GF-D8 (cell line): ENCODE measurements around the gene MDH1B.
"Not testable (repeated sequence)": the region's sequence is repeated elsewhere in the genome, so short reads cannot be mapped to it uniquely, and the experiment has no call there.

Source experiments
- DNase-seq: peaks from one replicate; lab custom pipeline; 2025; lab: John Stamatoyannopoulos, UW

MDH1B gene

DNA sequence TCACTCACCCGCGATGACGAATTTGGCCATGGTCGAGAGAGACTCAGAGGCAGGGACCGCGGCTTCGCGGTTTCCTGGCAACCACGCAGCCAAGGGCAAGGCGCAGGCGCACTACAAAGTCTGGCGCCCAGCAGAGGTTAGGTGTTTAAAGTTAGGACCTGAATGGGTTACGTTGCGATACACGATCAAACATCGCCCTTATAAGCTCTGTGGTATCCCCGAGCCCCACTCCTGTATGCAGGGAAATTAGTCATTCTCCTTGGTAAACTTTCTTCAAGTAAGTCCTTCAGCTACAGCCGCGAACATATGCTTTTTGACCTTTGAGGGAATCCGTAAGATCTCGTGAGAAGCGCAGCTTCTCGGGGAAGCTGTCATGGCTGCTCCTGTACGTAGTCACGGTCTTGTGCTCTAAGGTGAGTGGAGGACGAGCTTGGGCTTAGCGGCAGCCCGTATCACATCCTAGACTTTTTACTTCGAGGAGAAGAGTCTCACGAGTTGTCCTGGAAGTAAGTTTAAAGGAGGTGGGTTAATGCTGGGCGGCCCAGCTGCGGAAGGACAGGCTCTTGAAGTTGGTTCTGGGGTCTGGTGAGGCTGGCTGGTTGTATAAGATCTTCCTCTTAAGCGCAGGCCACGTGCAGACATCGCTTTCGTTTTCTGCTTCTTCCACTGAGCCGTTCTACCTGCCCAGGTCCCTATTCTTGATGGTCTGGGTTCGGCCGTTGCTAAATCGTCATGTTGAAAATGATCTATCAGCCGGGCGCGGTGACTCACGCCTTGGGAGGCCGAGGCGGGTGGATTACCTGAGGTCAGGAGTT lies at the start of gene MDH1B, which contains the start of gene FASTKD2:
TSS of gene MDH1B (minus strand) at position 87 of the 815 bp plus-strand sequence. CDS start at position 30, 57 bp downstream.
TSS of gene FASTKD2 (plus strand) at position 365 of the 815 bp plus-strand sequence. CDS start 1,088 bp downstream, outside the sequence.
- DNase-seq = peak; percentile 77

DNA sequence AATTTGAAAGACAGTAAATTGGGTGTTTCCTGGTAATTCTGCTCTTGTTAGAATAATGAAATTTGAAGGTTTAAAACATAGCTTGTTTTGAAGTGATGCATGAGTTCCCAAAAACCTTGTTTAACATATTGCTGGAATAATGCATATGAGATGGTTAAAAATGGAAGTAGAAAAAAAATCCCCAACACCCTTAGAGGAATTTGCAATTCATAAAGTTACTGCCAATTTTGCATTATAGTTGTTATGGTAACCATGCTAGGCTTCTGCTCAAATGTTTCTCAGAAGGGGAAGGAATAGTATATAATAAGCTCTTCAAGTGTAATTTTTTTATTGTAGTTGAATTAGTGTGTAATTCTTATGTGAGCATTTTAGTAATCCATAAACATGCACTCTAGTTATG lies 49.4 kb upstream of the MDH1B start:
- DNase-seq = no peak

DNA sequence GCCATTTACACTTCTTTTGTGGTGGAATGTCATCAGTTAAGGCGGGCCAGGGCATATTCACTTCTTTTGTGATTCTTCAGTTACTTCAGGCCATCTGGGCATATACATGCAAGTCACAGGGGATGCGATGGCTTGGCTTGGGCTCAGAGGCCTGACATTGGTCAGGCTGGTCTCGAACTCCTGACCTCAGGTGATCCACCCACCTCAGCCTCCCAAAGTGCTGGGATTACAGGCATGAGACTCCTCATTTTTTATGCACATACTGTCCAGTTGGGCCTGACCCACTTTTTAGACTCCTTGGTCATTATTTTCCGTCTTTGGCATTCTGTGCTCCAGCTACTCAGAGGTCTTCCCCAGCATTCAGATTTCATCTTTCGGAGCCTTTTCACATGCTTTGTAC lies 47.3 kb upstream of the MDH1B start:
- DNase-seq = not testable (repeated sequence)

DNA sequence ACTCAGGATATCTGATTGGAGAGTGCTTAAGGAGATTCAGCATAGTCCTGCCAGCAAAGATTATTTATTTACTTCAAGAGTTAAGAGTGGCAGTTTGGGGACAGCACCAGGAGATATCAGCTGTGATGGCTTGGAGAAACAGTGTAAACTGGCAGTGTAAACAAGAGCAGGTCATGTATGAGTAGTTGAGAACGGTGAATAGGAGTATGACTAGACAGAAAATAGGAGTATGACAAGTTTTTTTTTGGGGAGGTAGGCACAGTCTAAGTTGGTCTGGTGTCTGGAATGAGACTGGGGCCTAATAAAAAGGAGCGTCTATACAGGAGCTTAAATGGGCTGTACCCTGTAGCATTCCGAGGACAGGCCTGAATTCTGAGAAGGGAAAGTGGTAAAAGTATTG lies 42.5 kb upstream of the MDH1B start:
- DNase-seq = not testable (repeated sequence)

DNA sequence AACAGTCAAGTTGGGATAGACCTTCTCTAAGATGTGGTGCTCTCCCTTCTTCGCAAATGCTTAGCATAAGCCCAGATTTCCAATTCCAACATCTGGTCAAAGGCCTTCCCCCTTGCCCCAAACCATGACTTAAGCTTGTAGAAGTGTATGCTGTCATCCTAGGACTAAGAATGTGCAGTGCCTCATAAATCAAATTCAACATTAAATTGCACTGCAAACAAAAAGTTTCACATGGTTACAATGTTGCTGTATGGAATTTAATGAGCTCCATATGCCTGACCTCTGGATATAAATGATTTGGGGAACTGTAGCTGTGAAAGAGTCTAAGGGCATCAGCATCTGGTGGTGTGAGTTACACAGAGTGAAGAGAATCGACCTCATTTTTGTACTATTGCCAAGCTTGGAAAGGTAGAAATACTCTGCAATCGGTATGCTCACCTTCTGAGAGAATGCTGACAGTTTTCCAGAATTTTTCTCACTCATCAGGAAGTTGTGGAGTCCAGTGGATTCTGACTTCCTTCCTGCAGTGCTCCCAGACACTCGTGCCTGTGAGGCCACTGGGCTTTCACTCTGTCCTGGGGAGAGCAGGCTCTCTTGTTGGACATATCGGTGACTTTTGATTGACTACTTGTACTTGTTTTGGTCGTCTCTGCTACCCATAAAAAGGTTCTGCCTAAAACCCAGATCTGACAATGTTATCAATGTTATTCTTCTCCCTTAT lies 40.9 kb upstream of the MDH1B start:
- DNase-seq = no peak

DNA sequence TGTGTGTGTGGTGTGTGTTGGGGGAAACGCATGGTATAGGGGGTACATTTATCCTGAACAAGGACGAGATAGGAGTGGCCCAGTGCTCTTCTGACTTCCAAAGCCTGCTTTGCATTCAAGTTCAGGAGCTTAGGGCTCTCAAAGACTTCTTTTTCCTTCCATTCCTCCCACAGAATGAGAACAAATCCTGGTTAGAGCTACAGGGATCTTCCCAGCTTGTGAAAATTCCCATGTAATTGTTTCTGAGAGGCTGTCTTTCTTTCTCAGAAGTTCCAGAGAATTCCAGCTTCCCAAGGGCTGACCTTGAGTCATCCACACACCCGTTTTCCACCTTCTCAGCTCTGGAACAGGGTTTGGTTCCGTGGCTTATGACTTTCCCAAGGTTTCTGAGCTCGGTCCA lies 39.2 kb upstream of the MDH1B start:
- DNase-seq = no peak

DNA sequence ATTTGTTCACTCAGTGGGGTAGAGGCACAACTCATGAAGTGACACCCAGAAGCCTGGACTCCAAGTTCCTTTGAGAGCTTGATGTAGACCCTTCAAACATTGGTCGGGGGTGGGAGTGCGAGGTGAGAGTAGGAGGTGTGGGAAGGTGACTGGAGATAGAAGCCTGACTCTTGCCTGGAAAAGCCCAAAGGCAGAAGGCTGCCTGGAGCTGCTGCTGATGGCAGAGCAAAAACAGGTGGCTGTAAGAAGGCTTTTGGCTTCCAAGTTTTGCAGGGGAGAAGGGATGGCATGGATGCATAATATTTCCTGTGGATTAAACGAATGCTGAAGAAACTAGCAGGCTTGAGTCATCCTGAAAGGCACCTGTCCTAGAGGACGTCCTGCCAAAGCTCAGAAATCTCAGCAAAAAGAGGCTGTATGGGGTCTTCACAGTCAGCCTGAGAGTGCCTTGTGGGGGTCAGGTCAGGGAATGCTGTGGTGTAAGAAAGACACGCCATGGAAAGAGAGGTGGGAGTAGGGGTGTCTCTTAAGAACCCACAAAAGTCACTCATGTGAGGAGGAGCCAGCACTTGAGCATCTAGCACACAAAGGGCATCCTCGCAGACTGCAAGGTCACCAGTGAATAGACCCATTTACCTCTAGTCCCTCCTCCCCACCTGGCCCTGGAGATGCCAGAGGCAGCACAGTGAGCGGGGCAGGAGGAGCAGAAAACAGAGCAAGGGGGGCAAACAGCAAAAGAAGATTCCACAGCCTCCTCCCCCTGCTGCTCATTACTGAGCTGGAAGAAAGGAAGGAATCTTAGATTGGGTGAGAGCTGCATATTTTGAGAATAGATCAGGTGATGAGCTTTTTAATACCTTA lies 37.8 kb upstream of the MDH1B start:
- no peak for DNase-seq

DNA sequence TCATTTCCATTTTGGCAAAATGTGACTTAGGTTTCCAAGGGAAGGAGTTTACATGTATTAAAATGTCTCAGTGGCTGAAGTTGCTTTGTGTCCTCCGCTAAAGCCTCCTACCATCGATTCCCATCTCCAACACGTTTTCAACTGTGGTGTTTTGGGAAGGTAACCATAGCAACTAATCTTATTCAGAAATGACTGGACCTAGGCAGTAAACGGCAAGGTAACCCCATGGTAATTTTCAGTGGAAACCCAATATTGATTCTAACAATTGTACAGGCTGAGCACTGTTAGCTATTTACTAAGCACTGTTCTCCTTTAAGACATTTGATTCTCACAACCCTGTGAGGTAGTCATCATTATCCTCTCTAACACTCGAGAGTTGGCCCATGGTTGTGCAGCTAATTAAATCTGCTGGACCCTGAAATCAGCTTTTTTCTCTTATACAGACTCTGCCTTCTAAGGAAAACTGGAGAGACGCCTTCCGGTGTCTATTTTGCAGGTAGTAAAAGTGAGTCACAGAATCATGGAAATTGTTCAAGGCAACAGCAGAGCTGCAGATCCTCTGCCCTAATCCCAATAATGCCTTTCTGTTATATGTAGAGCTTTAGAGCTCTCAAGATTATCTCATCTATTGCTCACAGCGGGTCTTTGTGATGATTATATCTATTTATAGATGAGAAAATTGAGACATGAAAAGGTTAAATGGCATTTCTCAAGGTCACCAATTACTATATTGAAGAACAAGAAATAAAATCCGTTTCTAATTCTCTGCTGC lies 36.5 kb upstream of the MDH1B start:
- DNase-seq = no peak

DNA sequence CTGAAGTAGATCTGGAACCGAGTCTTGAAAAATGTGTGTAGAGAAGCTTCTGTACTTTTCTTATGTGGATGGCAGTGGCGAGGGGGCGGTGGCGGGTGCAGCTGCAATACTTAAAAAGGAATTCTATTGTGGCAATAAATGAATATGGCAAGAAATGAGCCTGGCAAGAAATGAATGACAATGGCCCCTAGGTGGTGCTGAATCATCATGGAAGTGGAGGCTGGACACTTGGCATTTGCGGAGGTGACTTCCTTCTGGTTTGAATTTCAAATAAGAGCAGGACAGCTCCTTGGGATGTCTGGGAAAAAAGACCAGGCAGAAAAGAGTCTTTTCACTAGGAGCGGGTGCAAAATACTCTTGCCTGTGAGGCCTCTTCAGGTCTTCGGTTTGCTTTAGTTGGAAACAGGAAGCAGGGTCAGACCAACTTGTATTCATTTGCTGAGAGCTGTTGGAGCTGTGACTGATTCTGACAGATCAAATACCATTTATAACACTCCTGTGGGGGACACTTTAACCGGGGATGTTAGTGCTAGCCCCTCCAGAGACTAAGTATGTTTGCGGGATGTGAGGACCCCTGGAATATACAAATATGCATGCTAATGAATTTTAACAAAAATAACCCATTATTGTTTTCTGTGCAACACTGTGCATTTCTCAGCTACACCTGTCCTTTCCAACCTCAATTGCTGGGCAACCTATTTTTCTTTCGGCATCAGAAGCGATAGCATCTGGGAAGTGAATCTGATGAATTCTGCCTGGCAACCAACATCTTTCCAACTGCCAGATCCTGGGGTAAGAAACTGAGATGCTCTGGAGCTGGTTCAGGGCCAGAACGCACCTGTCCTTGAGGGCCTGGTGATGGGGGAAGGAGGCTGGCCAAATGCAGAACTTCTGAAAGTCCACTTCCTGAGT lies 35.6 kb upstream of the MDH1B start:
- peak; percentile 38 for DNase-seq

DNA sequence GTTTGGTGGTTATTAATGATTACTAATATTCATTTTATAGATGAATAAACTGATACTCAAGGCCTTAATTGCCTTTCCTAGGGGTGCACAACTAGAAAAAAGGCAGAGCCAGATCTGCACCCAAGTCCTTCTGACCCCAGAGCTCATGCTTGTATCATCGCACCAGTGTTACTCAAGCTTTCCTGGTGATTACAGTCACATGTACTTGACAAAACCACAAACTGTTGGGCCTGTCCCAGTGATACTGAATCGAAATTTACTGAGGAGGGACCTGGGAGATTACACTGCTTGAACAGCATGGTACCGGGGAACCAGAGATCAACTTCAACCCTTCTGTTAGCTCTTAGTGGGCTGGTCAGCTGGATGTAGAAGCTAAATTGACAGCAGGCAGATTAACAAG lies 34.0 kb upstream of the MDH1B start:
- peak; percentile 67 for DNase-seq

DNA sequence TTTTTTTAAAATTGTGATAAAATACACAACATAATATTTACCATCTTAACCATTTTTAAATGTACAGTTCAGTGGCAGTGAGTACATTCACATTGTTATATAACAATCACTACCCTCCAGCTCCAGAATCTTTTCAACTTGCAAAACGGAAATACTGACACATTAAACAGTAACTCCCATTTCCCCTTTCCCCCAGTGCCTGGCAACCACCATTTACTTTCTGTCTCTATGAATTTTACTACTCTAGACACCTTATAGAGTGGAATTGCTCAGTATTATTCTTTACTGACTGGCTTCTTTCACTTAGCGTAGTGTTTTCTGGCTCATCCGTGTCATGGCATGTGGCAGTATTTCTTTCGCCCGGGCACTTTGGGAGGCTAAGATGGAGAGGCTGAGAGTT lies 32.9 kb upstream of the MDH1B start:
- DNase-seq = peak; percentile 71

DNA sequence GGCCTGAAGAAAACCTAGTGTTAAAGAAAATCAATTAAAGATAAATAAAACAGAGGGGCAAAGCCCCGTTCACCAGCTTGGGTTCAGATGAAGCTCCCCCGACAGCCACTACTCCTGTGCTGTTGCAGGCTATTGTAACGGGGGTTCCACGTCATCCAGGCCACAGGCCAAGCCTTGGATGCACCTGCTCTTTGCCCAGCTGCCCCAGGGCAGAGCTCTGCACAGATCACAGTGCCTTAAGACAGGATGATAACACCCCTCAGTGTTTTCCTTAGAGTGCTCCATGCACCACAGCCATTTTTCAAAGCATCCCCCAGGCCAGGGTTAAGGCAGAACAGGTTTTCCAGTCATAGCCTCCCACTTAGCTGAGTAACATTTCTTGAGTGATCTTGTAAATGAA lies 32.2 kb upstream of the MDH1B start:
- DNase-seq = no peak

DNA sequence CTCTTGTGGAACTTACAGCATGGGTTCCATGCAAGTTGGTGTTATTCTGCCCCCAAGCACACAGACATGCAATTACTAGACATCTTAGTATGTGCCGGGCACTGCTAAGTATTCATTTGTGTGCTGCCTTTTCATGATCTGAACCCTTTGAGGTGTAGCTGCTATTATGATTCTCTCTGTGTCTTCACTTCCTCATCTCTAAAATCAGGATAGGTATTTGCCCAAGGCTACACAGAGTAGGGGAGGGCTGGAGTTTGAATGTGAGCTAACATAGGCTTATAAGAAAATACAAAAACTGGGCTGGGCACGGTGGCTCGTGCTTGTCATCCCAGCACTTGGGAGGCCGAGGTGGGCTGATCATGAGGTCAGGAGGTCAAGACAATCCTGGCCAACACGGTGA lies 27.5 kb upstream of the MDH1B start:
- no peak for DNase-seq

DNA sequence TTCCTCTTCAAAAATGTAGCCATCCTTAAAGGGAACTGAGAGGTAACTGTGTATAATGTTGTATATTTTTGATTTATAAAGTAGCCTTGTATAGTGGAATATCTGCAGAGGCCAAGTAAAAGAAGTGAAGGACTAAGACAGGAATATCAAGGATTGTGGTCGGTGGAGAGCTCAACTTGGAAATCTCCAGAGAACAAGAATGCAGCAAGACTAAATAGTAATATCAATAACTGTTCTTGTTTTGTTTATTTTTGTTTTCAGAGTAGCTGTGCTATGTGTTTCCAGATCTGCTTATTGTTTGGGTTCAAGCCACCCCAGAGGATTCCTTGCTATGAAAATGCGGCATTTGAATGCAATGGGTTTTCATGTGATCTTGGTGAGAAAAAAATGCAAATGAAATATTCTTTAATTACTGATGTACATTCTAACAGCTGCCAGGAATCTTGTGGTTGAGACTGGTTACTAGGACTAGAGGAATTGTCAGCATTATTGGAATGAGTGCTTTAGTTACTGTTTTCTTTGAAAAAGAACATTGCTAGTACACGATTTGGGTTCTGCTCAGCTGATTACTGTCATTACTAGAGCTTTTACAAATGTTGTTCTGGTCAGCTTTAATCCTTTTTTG lies 25.3 kb upstream of the MDH1B start:
- no peak for DNase-seq

DNA sequence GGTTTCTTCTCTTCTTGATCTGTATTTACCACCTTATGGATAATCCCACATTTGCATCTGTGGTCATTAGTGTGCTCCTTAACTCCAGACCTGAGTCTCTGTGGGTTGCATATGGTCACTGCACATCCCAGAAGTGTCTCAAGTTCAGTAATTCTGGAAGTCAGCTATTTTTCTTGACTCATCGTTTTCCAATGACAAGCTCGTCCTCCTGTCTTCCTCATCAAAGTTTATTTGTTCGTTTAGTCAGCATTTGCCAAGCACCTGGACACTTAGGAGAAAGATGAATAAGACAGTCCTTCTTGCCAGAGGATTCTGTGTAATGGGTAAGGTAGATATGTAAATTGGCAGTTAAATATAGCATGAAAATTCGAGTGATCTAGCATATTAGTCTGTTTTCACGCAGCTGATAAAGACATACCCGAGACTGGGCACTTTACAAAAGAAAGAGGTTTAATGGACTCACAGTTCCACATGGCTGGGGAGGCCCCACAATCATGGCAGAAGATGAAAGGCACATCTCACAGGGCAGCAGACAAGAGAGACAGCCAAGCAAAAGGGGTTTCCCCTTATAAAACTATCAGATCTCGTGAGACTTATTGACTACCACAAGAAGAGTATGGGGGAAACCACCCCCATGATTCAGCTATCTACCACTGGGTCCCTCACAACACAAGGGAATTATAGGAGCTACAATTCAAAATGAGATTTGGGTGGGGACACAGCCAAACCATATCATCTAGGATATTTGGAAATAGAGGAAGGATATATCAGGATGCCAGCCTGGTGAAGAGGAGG lies 19.6 kb upstream of the MDH1B start:
- DNase-seq = no peak

DNA sequence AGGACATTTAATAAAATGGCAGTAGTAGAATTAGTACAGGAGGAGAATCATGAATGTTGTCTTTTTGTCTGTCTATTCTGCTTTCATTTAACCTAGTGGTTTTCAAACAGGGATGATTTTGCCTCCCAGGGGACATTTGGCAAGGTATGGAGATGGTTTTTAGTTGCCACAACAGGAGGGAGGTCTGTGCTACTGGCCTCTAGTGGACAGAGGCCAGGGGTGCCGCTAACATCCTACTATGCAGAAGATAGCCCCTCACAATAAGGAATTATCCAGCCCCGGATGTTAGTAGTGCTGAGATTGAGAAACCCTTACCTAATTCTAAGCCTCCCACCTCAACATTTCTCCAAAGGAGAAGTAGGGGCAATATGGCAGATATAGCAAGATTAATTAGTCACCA lies 18.6 kb upstream of the MDH1B start:
- DNase-seq = no peak

DNA sequence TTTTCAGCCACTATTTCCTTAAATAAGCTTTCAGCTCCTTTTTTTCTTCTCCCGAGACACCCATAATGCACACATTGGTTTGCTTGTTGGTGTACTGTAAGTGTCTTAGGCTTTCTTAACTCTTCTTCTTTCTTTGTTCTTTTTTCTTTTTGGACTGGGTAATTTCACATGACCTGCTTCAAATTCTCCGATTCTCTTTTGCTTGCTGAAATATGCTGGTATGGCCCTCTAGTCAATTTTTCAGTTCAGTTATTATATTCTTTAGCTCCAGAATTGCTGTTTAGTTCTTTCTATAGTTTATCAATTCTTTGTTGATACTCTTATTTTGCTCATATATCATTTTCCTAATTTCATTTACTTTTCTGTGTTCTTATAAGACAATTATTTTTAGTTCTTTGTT lies 15.5 kb upstream of the MDH1B start:
- no peak for DNase-seq

DNA sequence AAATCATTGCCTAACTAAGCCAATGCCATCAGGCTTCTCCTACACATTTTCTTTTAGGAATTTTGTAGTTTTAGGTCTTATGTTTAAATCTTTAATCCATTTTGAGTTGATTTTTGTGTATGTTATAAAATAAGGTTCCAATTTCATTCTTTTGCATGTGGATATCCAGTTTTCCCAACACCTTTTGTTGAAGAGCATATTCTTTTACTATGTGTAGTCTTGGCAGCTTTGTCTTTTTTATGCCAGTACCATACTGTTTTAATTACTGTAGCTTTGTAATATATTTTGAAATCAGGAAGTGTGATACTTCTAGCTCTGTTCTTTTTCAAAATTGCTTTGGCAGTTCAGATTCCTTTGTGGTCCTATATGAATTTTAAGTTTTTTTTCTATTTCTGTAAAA lies 11.3 kb upstream of the MDH1B start:
- no peak for DNase-seq

DNA sequence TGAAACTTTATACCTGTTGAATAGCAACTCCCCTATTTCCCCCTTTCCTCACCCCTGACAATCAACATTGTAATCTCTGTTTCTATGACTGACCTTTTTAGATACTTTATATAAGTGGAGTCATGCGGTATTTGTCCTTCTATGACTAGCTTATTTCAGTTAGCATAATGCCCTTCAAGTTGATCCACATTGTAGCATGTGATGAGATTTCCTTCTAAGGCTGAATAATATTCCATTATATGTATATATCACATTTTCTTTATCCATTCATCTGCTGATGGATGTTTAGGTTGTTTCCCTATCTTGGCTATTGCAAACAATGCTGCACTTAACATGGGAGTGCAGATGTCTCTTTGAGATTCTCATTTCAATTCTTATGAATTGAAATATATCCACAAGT lies 9.7 kb upstream of the MDH1B start:
- no peak for DNase-seq
